HL-60/S4 treated with retinoic acid at 250 ng/mL for 4 days and 3 days (cell line): ENCODE measurements around the gene BRWD1.

Source experiments
- in situ Hi-C: fragments of 300-500 bp; cut with MboI; formaldehyde crosslinking; loops from 2 replicates; pipeline ENCODE4 v1.7.0; 2022; ENCODE audit warnings: low sequenced_read_pairs

Gene BRWD1

GRCh38 chr21:39330001-39330400 is 16.6 kb upstream of the BRWD1 start:
- in situ Hi-C loops, result no loop called here

GRCh38 chr21:39327727-39328126 is 14.3 kb upstream of the BRWD1 start:
- in situ Hi-C loops, result no loop called here

GRCh38 chr21:39326607-39327307 is 13.3 kb upstream of the BRWD1 start:
- in situ Hi-C loops, result no loop called here

GRCh38 chr21:39325458-39325857 is 12.0 kb upstream of the BRWD1 start:
- in situ Hi-C loops, result no loop called here

GRCh38 chr21:39321424-39321823 is 8.0 kb upstream of the BRWD1 start:
- in situ Hi-C loops, result no loop called here

- in situ Hi-C loops, result no loop called here
Observed at GRCh38 chr21:39319814-39320332, 6.4 kb upstream of the BRWD1 start.

GRCh38 chr21:39319251-39319756 is 5.9 kb upstream of the BRWD1 start:
- in situ Hi-C loops, result no loop called here

- in situ Hi-C loops, result no loop called here
Observed at GRCh38 chr21:39318091-39318959, 4.9 kb upstream of the BRWD1 start.

GRCh38 chr21:39317134-39318090 is 4.0 kb upstream of the BRWD1 start:
- in situ Hi-C loops, result no loop called here

GRCh38 chr21:39316729-39317128 is 3.3 kb upstream of the BRWD1 start:
- in situ Hi-C loops, result no loop called here

- in situ Hi-C loops, result no loop called here
Observed at GRCh38 chr21:39315603-39316445, 2.4 kb upstream of the BRWD1 start.

- in situ Hi-C loops, result no loop called here
Observed at GRCh38 chr21:39314143-39315027, 953 bp upstream of the BRWD1 start.

- in situ Hi-C loops, result no loop called here
Observed at GRCh38 chr21:39313042-39313570, 326 bp downstream of the BRWD1 start.

GRCh38 chr21:39312112-39313041 is 1.1 kb downstream of the BRWD1 start:
- in situ Hi-C loops, result no loop called here

- in situ Hi-C loops, result no loop called here
Observed at GRCh38 chr21:39311164-39311563, 2.3 kb downstream of the BRWD1 start.

- in situ Hi-C loops, result no loop called here
Observed at GRCh38 chr21:39307466-39307865, 6.0 kb downstream of the BRWD1 start.

- in situ Hi-C loops, result no loop called here
Observed at GRCh38 chr21:39300587-39300986, 12.8 kb downstream of the BRWD1 start.
